Mammary epithelial cell (primary cell): ENCODE results near the gene TTC7B.

Experiments
- CTCF ChIP-seq, 2 donors: IDR thresholded peaks in 1 of 2; conservative IDR thresholded peaks in 1 of 2; 2 replicates each; pipeline ENCODE4 v1.5.1; 2011 to 2012; ENCODE audit warnings: inconsistent platforms in 2 of 2, low read length in 2 of 2, mild to moderate bottlenecking in 2 of 2, control low read depth in 1 of 2, low read depth in 1 of 2; ENCODE audit not compliant: insufficient read depth in 1 of 2; ENCODE audit errors: extremely low read depth in 1 of 2
- EZH2 ChIP-seq: IDR thresholded peaks from 2 replicates; pipeline ENCODE4 v1.6.1; 2012; ENCODE audit warnings: low read length, inconsistent platforms, borderline replicate concordance

- no peak for TF ChIP-seq CTCF (conservative IDR thresholded peaks at IDR 0.05 in 1 of 2, IDR thresholded peaks at IDR 0.05 in 1 of 2; ENCODE audit: extremely low read depth in 1 of 2, insufficient read depth in 1 of 2, low read depth in 1 of 2, low read length in 2 of 2)
- no peak for TF ChIP-seq EZH2
Measured at GRCh38 chr14:90504643-90505042, 311.6 kb downstream of the TTC7B start.
